Urothelium cell line (cell line): ENCODE data around the gene GIGYF2.
"Not testable (repeated sequence)": the region's sequence is repeated elsewhere in the genome, so short reads cannot be mapped to it uniquely, and the experiment has no call there.

ENCODE experiments used
- DNase-seq: peaks from one replicate; pipeline ENCODE4 v3.0.0; 2011; ENCODE audit warnings: low spot score, mixed read lengths
- FAIRE-seq: peaks from 2 replicates; lab custom pipeline; 2011; peaks lifted over from hg19 to GRCh38; lab: Jason Lieb, UNC

GIGYF2 gene

DNA sequence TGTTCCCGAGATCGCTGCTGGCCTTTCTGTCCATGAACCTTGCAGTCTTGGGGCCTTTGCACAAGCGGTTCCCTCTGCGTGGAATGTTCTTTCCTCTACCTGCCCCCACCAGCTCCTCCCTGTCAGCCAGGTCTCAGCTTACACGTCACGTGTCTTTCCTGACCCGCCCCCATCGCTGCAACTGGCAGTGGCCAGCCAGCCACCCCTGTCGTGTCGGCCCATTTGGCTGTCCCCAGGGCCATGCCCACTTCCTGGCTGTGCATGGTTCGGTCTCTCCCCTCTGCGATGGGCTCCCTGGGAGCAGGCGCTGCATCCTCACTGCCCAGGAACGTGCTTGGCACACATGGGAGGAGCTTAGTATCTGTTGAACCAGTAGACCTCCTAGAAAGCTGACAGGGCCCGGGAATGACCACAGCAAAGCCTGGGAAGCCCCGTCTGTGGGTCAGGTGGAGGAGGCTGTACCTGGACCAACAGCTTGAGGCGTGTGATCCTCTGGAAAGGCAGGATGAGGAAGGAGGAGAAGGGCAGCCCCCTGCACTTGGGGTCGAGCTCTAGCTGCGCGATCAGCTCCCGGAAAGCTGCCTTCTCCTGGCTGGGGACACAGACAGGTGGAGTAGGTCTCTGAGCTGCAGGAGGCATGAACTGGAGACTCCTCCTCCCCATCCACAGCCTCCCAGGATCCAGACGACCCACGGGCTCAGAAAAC is 193.9 kb downstream of the GIGYF2 start:
- peak; percentile 97 for FAIRE-seq
- peak; percentile 79 for DNase-seq

DNA sequence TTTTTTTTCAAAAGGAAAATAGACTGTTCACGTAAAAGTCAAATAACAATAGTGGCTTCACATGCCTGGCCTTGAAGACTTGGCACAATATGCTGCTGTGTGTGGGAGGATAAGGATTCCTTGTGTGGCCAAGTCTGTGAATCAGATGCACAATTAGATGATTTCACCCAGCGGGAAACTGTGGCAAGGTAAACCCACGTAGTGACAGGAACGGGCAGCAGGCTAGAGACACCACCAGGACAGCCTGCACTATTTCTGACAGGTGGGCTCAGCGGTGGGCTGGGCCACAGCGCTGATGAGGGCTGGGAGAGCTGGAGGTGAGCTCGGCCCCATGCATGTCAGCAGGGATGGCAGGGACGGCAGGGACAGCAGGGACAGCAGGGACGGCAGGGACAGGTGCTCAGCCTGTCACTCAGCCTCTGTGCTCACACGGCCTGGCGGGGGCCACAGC is 194.5 kb downstream of the GIGYF2 start:
- DNase-seq: peak; percentile 36
- peak; percentile 82 for FAIRE-seq

DNA sequence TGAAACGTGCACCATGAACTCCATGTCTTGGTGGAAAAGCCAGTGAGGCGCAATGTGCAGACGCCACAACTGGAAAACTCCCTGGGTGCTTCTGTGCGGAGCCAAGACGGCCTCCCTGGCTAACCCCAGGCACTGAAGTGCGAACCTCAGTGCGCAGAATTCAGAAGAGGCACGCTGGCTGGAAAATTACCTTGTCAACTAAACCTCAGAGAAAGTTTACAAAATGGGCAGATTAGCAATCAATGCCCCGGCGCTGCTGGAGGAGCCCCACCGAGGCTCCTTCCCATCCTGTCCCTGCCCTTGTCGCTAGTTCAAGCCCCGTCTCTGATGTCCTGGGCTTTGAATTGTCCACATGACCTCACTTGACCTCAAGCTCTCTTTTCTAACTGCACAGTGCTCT is 195.1 kb downstream of the GIGYF2 start:
- FAIRE-seq (no peak), DNase-seq (no peak)

DNA sequence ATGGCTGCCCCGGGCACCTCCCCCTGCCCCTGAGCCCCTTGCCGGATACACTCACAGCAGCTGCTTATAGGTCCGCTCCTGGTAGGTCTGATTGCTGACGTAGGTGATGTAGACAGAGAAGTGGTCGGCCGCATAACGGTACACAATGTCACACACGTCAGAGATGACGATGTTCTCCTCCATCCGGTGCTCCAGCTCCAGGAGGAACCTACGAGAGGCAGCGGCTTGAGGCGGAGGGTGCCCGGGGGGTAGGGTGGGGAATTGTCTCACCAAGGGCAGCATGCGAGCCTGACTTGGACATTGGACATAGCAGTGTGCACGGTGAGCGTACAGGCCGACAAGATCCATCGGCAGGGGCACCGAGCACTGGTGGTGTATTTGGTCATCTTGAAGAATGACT is 195.7 kb downstream of the GIGYF2 start:
- FAIRE-seq: no peak
- DNase-seq: no peak

DNA sequence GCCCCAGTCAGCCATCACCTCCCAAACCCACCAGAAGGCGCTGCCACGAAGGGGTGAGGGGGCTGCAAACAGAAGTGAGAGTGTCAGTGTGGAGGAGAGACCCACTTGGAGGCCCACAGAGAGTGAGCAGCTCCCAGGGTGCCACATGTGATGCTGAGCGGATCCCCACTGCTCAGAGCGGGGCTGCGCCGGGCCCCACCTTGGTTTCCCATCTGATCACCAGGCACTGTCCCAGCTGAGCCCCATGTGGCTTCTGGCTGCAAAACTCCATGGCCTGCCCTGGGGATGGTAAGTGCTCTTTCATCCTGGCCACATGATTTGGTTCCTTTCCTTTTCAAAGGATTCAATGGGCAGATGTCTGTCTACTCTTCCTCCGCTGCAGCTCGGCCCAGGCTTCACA is 196.7 kb downstream of the GIGYF2 start:
- FAIRE-seq: peak; percentile 58
- DNase-seq: no peak

DNA sequence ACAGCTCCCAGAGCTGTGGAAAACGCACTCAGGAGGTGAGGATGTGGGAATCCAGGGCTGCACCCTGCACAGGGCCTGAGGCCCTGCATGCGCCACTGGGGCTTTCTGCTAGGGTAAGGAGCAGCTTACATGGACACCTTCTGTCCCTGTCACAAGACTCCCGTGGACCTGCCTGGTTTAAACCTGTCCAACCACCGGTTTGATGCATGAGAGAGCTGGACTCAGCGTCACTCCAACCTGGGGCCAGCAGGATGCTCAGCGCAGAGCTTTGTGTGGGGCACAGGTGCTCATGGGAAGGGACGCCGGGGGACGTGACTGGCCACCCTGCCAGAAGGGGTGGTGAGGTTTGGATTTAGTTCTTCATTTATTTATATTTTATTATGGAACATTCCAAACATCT is 197.1 kb downstream of the GIGYF2 start:
- FAIRE-seq: no peak
- DNase-seq: no peak

DNA sequence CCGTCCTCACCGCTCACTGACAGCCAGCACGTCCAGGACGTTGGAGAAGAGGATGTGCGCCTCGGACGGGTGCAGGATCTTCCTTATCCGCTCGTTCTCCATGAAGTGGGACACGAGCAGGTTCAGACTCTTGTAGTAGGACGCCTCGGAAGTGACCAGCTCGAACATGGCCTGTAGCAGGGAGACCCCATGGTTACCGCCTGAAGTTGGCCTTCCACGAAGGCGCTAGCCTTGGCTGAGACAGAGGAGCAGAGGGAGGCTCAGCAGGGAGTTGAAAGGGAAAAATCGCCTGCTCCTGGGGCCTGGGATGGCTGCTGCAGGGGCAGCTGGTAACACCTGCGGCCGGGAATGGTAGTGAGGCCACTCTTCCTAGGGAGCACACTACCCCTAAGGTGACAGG is 197.6 kb downstream of the GIGYF2 start:
- DNase-seq: no peak
- FAIRE-seq: no peak

DNA sequence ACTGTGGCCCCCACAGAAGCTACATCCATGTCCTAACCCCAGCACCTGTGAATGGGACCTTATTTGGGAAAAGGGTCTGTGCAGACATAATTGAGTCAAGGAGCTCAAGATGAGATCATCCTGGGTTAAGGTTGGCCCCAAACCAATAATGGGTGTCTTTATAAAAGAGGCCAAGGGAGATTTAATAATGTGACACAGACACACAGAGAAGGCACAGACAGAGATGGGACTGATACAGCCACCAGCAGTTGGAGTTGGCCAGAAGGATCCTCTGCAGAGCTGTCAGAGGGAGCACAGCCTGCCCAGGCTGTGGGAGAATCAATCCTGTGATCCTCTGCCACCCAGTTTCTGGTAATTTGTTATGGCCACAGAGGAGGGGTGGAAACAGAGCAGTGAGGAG is 199.0 kb downstream of the GIGYF2 start:
- no peak for FAIRE-seq

DNA sequence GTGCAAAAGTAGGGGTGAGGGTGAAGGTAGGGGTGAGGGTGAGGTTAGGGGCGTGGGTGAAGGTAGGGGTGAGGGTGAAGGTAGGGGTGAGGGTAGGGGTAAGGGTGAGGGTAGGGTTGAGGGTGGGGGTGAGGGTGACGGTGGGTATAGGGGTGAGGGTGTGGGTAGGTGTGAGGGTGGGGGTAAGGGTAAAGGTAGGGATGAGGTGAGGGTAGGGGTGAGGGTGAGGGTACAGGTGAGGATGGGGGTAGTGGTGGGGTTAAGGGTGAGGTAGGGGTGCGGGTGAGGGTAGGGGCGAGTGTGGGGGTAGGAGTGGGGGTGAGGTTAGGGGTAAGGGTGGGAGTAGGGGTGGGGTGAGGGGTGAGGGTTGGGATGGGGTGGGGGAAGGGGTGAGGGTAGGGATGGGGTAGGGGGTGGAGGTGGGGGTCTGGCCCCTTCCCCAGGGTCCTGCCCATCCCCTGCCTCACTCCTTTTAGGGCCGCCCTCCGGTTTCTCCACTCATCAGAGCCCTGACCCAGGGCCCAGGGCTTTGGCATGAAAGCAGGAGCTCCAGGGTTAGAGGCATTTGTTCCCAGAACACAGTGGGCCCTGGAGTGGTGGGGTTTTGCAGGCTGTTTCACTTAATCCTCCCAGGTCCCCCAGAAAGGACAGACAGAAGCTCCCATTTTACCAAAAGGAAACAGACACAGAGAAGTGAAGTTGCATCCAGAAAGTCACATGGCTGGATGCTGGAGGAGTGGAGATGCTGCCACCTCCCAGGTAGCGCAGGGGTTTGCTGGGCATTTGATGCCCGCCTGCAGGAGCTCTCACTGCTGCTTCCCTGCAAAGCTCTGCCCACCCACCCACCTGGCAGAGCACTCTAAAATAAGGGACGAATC is 199.8 kb downstream of the GIGYF2 start:
- FAIRE-seq: no peak
- no peak for DNase-seq

More for the DNA sequence above, 199.0 kb downstream of the GIGYF2 start:
- DNase-seq: no peak

DNA sequence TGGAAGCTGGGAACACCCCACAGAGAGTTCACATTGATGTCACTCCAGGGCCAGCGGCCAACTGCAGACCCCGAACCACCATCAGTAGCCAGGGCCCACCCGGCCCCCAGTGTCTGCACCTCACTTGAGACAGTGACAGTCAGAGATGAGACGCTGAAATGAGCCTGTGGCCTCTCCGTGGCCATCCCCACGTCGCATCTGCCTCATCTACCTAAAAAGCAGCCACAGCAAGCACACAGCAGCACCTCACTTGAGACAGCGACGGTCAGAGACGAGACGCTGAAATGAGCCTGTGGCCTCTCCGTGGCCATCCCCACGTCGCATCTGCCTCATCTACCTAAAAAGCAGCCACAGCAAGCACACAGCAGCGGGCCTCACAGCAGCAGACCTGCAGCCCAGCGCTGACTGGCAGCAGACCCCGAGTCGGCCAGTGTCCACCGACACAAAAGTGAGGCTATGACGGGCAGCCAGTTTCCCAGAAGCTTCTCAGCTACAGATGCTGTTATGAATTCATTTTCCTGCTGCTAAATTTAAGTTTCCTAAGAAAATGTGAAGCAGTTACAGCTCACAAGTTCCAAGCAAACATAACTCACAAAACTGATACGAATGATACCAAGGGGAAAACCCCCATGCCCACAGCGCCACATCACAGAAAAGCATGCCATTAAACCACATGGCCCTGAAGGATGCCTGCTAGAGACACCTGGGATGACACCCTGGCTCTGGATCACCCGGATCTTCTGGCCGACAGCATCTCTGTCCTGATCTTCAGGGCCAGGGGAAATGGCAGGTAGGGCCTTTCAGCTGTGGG is 200.7 kb downstream of the GIGYF2 start:
- DNase-seq (no peak), FAIRE-seq (no peak)

DNA sequence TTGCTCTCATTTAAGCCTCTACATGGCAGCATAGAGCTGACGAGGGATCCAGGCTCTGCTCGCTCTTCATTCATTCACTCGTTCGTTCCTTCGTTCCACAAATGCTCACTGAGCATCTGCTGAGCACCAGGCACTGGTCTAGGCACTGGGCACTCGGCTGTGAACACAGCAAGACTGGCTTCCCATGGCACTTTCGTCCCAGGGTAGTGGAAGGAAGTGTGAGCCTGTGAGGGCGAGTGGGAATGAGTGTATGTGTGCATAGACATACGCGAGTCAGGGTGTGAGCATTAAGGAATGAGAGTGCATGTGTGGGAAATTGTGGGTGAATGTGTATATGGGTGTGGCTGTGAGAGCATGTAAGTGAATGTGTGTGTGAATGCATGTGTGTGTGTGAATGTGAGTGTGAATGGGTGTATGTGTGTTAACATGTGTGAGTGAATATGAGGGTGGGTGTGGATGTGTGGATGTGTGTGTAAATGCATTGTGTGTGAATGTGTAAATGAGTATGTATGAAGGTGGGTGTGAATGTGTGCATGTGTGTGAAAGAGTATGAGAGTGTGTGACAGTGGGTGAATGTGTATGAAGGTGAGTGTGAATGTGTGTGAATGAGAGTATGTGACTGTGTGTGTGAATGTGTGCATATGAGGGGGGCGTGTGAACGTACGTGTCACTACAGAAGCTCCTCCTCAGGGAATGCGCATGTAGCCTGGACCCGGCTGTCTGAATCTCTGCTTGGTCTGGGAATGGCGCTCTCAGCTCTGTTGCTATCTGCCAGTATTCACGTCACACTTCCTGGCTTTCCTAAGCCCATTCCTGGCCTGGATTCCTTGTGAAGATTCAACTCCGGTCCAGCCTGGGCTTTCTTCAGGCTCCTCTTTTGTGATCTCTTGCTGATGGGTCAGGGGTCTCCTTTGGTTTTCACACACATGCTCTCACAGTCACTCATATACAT is 201.7 kb downstream of the GIGYF2 start:
- DNase-seq (no peak), FAIRE-seq (peak; percentile 87)

DNA sequence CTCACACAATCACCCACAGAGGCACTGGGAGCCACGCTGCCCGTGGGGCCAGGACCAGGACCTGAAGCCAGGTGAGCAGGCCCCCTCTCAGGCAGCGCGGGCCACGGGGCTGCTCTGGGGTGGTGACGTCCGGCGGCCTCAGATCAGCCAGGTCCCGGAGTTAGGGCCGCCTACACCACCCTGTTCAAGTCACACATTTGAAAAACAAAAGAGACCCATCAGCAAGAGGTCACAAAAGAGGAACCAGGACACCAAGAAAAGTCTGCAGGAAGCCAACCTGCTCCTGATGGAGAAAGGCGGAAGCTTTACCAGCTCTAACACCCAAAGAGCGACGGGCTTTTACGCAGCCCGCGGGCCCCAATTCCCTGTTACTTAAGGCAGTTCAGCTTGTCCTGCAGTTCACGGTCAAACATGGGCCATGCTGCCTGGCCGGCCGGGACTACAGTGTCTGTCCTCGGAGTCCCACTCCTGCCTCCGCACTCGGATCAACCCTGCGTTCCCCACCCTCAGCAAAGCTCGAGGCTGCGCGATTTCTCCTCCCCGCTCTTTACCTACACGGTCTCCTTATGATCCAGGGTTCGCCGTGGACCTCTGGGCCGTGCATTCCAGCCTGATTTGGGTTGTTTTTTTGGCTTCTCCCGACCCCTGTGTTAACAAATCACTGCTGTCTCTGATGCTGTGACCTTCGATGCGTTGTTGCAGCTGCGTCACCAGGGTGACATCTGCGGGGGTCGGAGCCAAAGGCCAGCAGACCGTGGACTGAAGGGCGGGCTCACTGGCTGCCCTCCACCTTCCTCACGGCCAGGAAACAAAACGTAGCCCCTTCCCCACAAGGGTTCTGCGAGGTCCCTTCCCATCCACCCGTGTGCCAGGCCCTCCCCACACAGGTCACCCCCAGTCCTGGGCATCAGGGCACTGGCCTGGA is 203.9 kb downstream of the GIGYF2 start:
- FAIRE-seq: no peak
- DNase-seq: no peak

DNA sequence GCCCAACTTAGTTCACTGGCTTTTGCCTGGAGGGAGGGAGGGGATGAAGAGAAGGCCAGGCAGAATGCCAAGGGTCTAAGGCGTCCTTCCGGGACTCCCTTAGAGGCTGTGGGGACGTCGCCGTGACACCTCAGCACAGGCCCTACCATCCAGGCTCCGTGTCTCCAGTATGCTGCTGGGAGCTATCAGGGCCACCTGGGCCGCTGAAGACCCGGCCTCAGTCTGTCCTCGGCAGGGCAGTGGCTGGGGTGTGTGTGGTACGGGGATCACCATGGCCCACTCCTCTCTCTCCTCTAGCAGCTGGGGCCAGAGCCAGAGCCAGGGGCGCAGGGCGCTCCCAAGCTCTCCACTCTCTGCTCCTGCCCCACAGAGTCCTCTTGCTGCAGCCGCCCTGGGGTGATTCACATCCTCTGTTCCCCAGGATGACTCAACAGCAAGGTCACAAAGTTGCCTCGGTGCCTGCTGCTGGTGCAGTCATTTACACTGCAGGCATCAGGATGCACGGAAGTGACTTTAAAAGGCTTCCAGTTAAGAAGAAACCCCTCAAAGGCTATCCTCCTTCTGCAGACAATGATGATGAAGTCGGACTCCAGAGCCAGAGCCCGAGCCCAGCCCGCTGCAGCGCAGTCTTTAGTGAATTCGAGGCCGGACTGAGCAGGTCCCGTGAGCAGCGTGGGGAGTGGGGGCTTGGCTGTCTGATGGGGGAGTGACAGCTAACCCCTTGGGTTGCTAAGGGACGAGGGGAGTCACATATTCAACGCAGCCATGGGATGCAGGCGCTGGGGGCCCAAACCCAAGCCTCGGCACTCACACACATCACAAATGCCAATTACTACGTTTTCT is 204.8 kb downstream of the GIGYF2 start:
- DNase-seq (peak; percentile 94), FAIRE-seq (peak; percentile 82)

DNA sequence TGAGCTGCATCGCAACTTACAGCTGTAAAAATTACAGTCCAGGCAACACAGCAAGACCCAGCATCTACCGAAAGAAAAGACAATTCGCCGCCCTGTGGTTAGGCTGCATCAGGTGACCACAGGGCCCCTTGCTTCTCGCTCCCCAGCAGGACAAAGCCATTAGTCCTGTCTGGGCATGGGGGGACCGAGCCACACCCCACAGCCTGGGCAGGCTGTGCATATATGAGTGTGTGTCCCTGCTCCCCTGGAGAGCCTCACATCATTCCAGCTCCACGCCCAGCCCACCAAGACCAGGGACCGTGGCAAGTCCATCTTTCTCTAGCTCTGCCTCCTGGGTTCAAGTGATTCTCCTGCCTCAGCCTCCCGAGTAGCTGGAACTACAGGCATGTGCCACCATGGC is 206.9 kb downstream of the GIGYF2 start:
- FAIRE-seq (no peak), DNase-seq (no peak)

DNA sequence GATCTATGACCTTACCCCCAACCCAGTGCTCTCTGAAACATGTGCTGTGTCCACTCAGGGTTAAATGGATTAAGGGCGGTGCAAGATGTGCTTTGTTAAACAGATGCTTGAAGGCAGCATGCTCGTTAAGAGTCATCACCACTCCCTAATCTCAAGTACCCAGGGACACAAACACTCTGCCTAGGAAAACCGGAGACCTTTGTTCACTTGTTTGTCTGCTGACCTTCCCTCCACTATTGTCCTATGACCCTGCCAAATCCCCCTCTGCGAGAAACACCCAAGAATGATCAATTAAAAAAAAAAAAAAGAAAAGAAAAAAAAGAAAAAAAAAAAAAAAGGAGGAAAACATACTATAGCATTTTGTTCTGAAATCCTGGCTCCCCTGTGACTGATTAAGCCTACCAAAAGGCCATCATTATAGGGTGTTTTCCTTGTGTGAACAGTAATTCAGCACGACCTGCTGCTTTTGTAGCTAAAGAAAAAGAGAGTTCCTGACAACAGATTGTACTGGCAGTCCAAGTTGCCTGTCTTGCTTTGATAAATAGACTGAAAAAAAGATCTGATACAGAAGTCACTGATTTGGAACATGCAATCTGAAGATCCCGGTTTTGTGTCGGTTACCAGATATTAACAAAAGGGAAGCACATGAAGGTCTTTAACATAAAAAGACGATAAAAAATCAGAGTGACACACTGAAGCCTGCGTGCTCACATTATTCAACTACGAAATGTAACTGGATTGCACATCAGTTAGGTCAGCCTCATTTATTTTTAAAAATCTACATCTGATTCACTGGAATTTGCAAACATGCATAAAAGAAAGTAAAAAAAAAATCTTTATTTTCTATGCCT is 210.0 kb downstream of the GIGYF2 start:
- DNase-seq, FAIRE-seq: not testable (repeated sequence)

DNA sequence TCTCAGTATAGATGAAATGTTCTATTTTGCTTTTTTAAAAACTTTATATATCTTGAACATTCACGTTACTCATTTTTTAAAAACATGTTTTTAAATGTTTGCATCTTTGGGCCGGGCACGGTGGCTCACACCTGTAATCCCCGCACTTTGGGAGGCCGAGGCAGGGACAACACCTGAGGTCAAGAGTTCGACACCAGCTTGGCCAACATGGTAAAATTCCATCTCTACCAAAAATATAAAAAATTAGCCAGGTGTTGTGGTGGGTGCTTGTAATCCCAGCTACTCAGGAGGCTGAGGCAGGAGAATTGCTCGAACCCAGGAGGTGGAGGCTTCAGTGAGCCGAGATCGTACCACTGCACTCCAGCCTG is 210.6 kb downstream of the GIGYF2 start:
- not testable (repeated sequence) for FAIRE-seq, DNase-seq

DNA sequence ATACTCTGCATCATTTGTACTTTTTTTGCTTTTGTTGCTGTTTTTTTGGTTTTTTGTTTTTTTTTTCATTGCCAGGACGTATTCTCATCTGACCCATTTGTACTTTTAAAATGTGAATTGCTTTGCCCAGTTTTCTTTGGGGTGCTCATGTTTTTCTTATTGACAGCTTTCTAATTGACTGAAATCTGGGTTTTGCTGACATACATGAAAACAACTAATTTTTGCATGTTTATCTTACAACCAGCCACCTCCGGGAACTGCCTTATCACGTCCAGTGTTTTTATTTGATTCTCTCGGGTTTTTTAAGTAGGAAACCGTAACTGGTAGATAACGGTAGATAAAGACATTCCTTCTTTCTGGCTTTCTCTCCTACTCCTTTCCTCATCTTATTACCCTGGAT is 211.6 kb downstream of the GIGYF2 start:
- FAIRE-seq (no peak), DNase-seq (no peak)
